LNCAP (cell line): ENCODE measurements around the gene TWF1.

Source experiments
- TF ChIP-seq, protein P1 (sequence below): fragments of 450-650 bp; IDR thresholded peaks from 2 replicates; pipeline ENCODE4 v1.5.1; 2017; ENCODE audit warnings: mild to moderate bottlenecking

TWF1 gene

DNA sequence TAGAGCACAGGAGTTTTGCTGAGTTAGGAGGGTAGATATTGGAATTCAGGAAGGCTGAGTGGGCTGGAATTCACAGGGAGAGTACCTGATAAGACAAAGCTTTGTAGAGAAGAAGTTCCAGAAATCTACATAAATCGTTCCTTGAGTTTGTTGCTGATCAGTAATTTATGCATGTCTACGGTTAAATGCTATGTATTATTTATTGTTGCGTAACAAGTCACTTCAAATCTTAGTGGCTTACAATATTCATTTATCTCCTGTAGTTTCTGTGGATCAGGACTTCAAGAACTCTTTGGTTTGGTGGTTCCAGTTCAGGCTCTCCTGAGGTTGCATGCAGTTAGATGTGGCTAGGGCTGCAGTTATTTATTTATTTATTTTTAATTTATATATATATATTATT lies 55.3 kb downstream of the TWF1 start:
- TF ChIP-seq, protein P1, sequence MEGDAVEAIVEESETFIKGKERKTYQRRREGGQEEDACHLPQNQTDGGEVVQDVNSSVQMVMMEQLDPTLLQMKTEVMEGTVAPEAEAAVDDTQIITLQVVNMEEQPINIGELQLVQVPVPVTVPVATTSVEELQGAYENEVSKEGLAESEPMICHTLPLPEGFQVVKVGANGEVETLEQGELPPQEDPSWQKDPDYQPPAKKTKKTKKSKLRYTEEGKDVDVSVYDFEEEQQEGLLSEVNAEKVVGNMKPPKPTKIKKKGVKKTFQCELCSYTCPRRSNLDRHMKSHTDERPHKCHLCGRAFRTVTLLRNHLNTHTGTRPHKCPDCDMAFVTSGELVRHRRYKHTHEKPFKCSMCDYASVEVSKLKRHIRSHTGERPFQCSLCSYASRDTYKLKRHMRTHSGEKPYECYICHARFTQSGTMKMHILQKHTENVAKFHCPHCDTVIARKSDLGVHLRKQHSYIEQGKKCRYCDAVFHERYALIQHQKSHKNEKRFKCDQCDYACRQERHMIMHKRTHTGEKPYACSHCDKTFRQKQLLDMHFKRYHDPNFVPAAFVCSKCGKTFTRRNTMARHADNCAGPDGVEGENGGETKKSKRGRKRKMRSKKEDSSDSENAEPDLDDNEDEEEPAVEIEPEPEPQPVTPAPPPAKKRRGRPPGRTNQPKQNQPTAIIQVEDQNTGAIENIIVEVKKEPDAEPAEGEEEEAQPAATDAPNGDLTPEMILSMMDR = no peak

DNA sequence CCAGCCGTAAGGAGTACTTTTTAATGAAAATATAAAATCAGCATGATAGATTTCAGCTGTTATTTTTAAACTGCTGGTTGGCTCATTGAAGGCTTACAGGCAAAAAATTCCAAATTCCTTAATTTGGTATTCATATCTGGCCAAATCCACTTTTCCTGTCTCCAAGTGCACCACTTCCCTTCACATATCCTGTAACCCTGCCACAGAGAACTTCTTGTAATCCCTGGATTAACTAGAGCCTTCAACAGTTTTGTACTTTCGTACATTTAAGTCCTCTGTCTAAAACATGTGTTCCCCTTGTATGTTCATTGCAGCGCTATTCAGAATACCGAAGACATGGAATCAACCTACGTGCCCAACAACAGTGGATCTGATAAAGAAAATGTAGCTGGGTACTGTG lies 57.1 kb downstream of the TWF1 start:
- TF ChIP-seq, protein P1 = no peak

DNA sequence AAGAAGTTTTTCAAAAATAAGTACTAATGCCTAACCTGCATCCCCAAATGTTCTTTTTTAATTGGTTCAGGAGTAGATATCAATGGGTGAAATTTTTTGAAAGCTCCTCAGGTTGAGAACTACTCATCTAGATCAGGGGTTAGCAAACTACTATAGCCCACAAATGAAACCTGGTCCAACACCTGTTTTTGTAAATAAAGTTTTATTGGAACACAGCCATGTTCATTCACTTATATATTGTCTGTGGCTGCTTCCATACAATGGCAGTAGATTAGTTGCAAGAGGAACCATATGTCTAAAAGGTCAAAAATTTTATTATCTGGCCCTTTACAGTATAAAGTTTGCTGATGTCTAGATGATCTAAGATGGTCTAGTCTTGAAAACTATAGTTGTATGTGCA lies 61.3 kb downstream of the TWF1 start:
- TF ChIP-seq, protein P1 = no peak
